Measurements from ENCODE around the gene ATP2B1. TPM values are rescaled to one million over a fixed set of nuclear protein-coding genes. Genes with fewer than 3 reads are reported as not detected.

Gene ATP2B1
- total and polyA plus RNA-seq, 4 donors: 8.5 to 120 (median 24.5) TPM

- Histone ChIP-seq H3K4me3 (no peak overlapping the region), H3K9me3 (ENCODE audit: control insufficient read depth in 4 of 4, insufficient read depth in 3 of 4, low read length in 3 of 4) (no peaks in the 10 kb centered on the region), H3K4me1 (ENCODE audit: control insufficient read depth in 5 of 5, insufficient read depth in 5 of 5, low read length in 5 of 5) (no peaks in the 10 kb centered on the region), H3K27ac (ENCODE audit: low read depth in 1 of 2, low read length in 1 of 2) (no peak overlapping the region), H3K9ac (ENCODE audit: insufficient read depth in 1 of 2, low read length in 2 of 2) (no peak overlapping the region), H3K36me3 (ENCODE audit: control insufficient read depth in 4 of 4, insufficient read depth in 4 of 4, low read length in 4 of 4) (peaks cover 10 to 24% (median 20%) of the 10 kb centered on the region in 4 donors), H3K27me3 (ENCODE audit: control insufficient read depth in 3 of 3, insufficient read depth in 3 of 3, low read length in 2 of 3) (no peaks in the 10 kb centered on the region)
- TF ChIP-seq, protein P1, sequence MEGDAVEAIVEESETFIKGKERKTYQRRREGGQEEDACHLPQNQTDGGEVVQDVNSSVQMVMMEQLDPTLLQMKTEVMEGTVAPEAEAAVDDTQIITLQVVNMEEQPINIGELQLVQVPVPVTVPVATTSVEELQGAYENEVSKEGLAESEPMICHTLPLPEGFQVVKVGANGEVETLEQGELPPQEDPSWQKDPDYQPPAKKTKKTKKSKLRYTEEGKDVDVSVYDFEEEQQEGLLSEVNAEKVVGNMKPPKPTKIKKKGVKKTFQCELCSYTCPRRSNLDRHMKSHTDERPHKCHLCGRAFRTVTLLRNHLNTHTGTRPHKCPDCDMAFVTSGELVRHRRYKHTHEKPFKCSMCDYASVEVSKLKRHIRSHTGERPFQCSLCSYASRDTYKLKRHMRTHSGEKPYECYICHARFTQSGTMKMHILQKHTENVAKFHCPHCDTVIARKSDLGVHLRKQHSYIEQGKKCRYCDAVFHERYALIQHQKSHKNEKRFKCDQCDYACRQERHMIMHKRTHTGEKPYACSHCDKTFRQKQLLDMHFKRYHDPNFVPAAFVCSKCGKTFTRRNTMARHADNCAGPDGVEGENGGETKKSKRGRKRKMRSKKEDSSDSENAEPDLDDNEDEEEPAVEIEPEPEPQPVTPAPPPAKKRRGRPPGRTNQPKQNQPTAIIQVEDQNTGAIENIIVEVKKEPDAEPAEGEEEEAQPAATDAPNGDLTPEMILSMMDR (IDR thresholded peaks at IDR 0.05; ENCODE audit: control extremely low read depth, extremely low read depth): no peak
- ATAC-seq (ENCODE audit: insufficient read depth, low FRiP score) (no peak), DNase-seq (no peak)
- 94 to 96% methylated on average over 1 of the region's 1 CpG for WGBS, 2 donors
Measured at GRCh38 chr12:89597770-89598169, 110.9 kb downstream of the ATP2B1 start.

DNA sequence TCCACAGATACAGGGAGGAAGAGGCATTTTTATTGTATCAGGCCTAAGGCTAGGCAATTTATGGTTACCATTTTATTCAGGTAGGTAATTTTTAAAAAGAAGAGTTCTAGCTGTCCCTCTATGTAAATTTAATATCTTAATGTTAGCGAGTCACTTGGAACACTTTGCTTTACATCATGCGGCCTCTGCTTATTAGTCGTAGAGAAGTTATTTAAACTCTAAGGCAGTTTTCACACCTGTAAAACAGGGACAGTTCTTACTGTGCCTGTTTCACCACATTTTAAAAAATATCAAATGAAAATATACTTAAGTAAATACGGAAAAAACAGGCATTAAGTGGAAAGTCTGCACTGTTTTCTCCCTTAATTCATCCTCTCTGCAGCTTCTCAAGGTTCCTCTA is 111.4 kb downstream of the ATP2B1 start:
- TF ChIP-seq, protein P1 (IDR thresholded peaks at IDR 0.05; ENCODE audit: control extremely low read depth, extremely low read depth): no peak
- no peak for DNase-seq
- no peak overlapping the region for H3K27ac ChIP-seq (ENCODE audit: low read depth in 1 of 2, low read length in 1 of 2)
- H3K27me3 ChIP-seq (ENCODE audit: control insufficient read depth in 3 of 3, insufficient read depth in 3 of 3, low read length in 2 of 3): no peaks in the 10 kb centered on the region
- no peak overlapping the region for H3K4me3 ChIP-seq
- ATAC-seq (ENCODE audit: insufficient read depth, low FRiP score): no peak
- no peaks in the 10 kb centered on the region for H3K9me3 ChIP-seq (ENCODE audit: control insufficient read depth in 4 of 4, insufficient read depth in 3 of 4, low read length in 3 of 4)
- H3K4me1 ChIP-seq (ENCODE audit: control insufficient read depth in 5 of 5, insufficient read depth in 5 of 5, low read length in 5 of 5): no peaks in the 10 kb centered on the region
- 73 to 86% methylated on average over 4 of the region's 4 CpGs for WGBS, 2 donors
- no peak overlapping the region for H3K9ac ChIP-seq (ENCODE audit: insufficient read depth in 1 of 2, low read length in 2 of 2)
- H3K36me3 ChIP-seq (ENCODE audit: control insufficient read depth in 4 of 4, insufficient read depth in 4 of 4, low read length in 4 of 4): peaks cover 10 to 21% (median 16%) of the 10 kb centered on the region in 4 donors

DNA sequence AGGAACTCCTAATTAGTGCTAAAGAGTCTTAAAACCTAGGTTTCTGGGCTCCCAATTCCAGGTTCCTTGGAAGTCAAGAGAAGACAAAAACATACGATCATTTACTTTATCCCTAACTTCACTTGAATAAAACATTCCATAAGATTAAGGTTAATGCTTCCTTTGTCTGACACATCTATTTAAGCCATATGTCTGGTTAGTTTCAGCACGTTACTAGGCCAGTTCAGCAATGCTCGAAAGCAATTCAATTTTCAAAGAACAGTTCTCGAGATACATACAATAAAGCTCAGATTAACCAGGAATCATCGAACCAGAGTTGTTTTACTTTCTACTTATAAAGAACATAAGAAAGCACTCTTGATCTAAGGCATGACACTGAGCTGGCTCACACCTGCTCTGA is 114.8 kb downstream of the ATP2B1 start:
- H3K4me3 ChIP-seq: no peak overlapping the region
- DNase-seq: no peak
- no peak for ATAC-seq (ENCODE audit: insufficient read depth, low FRiP score)
- no peaks in the 10 kb centered on the region for H3K27me3 ChIP-seq (ENCODE audit: control insufficient read depth in 3 of 3, insufficient read depth in 3 of 3, low read length in 2 of 3)
- H3K9ac ChIP-seq (ENCODE audit: insufficient read depth in 1 of 2, low read length in 2 of 2): no peak overlapping the region
- no peaks in the 10 kb centered on the region for H3K4me1 ChIP-seq (ENCODE audit: control insufficient read depth in 5 of 5, insufficient read depth in 5 of 5, low read length in 5 of 5)
- H3K9me3 ChIP-seq (ENCODE audit: control insufficient read depth in 4 of 4, insufficient read depth in 3 of 4, low read length in 3 of 4): no peaks in the 10 kb centered on the region
- H3K36me3 ChIP-seq (ENCODE audit: control insufficient read depth in 4 of 4, insufficient read depth in 4 of 4, low read length in 4 of 4): peaks cover 6 to 25% (median 18%) of the 10 kb centered on the region in 4 donors
- no peak overlapping the region for H3K27ac ChIP-seq (ENCODE audit: low read depth in 1 of 2, low read length in 1 of 2)
- 94% methylated on average over 5 of the region's 5 CpGs for WGBS, 2 donors
- TF ChIP-seq, protein P1 (IDR thresholded peaks at IDR 0.05; ENCODE audit: control extremely low read depth, extremely low read depth): no peak

GRCh38 chr12:89593233-89593632 is 115.4 kb downstream of the ATP2B1 start:
- ATAC-seq (ENCODE audit: insufficient read depth, low FRiP score) (no peak), DNase-seq (no peak)
- no peak overlapping the region for H3K27ac ChIP-seq (ENCODE audit: low read depth in 1 of 2, low read length in 1 of 2)
- H3K4me1 ChIP-seq (ENCODE audit: control insufficient read depth in 5 of 5, insufficient read depth in 5 of 5, low read length in 5 of 5): no peaks in the 10 kb centered on the region
- no peaks in the 10 kb centered on the region for H3K27me3 ChIP-seq (ENCODE audit: control insufficient read depth in 3 of 3, insufficient read depth in 3 of 3, low read length in 2 of 3)
- TF ChIP-seq, protein P1 (IDR thresholded peaks at IDR 0.05; ENCODE audit: control extremely low read depth, extremely low read depth): no peak
- 83 to 86% methylated on average over 4 of the region's 4 CpGs for WGBS, 2 donors
- H3K9ac ChIP-seq (ENCODE audit: insufficient read depth in 1 of 2, low read length in 2 of 2): no peak overlapping the region
- no peak overlapping the region for H3K4me3 ChIP-seq
- H3K9me3 ChIP-seq (ENCODE audit: control insufficient read depth in 4 of 4, insufficient read depth in 3 of 4, low read length in 3 of 4): no peaks in the 10 kb centered on the region
- H3K36me3 ChIP-seq (ENCODE audit: control insufficient read depth in 4 of 4, insufficient read depth in 4 of 4, low read length in 4 of 4): peaks cover 1 to 24% (median 12%) of the 10 kb centered on the region in 4 donors

All from lung (tissue), 12 donors.